ENCODE results near the gene NIP7.

DNA sequence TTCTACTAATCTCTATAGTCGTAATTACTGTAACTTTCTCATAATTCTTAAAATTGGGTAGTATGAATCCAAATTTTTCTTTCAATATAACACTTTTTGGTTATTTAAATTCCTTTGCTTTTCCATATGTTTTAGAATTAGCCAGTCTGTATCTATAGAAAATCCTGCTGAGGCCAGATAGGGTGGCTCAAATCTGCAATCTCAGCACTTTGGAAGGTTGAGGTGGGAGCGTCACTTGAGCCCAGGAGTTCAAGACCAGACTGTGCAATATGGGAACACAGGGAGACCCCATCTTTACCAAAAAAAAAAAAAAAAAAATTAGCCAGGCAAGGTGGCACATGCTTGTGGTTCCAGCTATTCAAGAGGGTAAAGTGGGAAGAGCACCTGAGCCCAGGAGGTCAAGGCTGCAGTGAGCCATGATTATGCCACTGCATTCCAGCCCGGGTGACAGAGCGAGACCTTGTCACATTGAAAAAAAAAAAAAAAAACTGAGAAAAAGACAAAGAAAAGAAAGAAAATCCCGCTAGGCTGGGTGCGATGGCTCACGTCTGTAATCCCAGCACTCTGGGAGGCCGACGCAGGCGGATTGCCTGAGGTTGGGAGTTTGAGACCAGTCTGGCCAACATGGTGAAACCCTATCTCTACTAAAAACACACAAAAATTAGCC, 37.0 kb downstream of the NIP7 start:
- TF ChIP-seq, protein P1, sequence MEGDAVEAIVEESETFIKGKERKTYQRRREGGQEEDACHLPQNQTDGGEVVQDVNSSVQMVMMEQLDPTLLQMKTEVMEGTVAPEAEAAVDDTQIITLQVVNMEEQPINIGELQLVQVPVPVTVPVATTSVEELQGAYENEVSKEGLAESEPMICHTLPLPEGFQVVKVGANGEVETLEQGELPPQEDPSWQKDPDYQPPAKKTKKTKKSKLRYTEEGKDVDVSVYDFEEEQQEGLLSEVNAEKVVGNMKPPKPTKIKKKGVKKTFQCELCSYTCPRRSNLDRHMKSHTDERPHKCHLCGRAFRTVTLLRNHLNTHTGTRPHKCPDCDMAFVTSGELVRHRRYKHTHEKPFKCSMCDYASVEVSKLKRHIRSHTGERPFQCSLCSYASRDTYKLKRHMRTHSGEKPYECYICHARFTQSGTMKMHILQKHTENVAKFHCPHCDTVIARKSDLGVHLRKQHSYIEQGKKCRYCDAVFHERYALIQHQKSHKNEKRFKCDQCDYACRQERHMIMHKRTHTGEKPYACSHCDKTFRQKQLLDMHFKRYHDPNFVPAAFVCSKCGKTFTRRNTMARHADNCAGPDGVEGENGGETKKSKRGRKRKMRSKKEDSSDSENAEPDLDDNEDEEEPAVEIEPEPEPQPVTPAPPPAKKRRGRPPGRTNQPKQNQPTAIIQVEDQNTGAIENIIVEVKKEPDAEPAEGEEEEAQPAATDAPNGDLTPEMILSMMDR (IDR thresholded peaks at IDR 0.05) = no peak
- no peak for TF ChIP-seq POLR2A (IDR thresholded peaks at IDR 0.05)

Data from body of pancreas (tissue), 4 donors.